ENCODE results near the gene MED8. TPM values are rescaled to one million over a fixed set of nuclear protein-coding genes. Genes with fewer than 3 reads are reported as not detected.

Gene MED8
- total RNA-seq, 1 donor from 2014 or later, result 18.0 TPM

GRCh38 chr1:43367026-43367903 is 22.3 kb downstream of the MED8 start:
- DNase-seq (ENCODE audit: missing footprints), result peak; percentile 79
- peak; percentile 14 for ATAC-seq
- intact Hi-C loops (cut with DNase I), result loop anchor here (5.0 kb wide), 1 partner anchor 65 kb away; the partner anchor contains the start of gene TIE1

- ATAC-seq (no peak), DNase-seq (ENCODE audit: missing footprints) (no peak)
- intact Hi-C loops (cut with DNase I), result loop anchor here (5.0 kb wide), 1 partner anchor 64 kb away; the partner anchor contains the start of gene TIE1
Measured at GRCh38 chr1:43366601-43367025, 23.0 kb downstream of the MED8 start.

GRCh38 chr1:43366179-43366578 is 23.4 kb downstream of the MED8 start:
- intact Hi-C loops (cut with DNase I), result loop anchor here (5.0 kb wide), 1 partner anchor 64 kb away; the partner anchor contains the start of gene TIE1
- DNase-seq (ENCODE audit: missing footprints) (peak; percentile 66), ATAC-seq (no peak)

GRCh38 chr1:43365678-43366077 is 23.9 kb downstream of the MED8 start:
- intact Hi-C loops (cut with DNase I), result loop anchor here (5.0 kb wide), 1 partner anchor 63 kb away; the partner anchor contains the start of gene TIE1
- ATAC-seq, result no peak
- no peak for DNase-seq (ENCODE audit: missing footprints)

GRCh38 chr1:43363935-43364525 is 25.6 kb downstream of the MED8 start:
- no peak for DNase-seq (ENCODE audit: missing footprints)
- no peak for ATAC-seq
- intact Hi-C loops (cut with DNase I), result no loop called here

- intact Hi-C loops (cut with DNase I), result no loop called here
- DNase-seq (ENCODE audit: missing footprints) (no peak), ATAC-seq (no peak)
Measured at GRCh38 chr1:43363283-43363934, 26.2 kb downstream of the MED8 start.

- intact Hi-C loops (cut with DNase I), result no loop called here
- no peak for ATAC-seq
- DNase-seq (ENCODE audit: missing footprints), result no peak
Measured at GRCh38 chr1:43360616-43361015, 29.0 kb downstream of the MED8 start.

- intact Hi-C loops (cut with DNase I), result loop anchor here (2.0 kb wide), 1 partner anchor 121 kb away; no protein-coding TSS in a partner anchor
- DNase-seq (ENCODE audit: missing footprints) (no peak), ATAC-seq (no peak)
Measured at GRCh38 chr1:43359696-43360095, 29.9 kb downstream of the MED8 start.

GRCh38 chr1:43358746-43359693 is 30.6 kb downstream of the MED8 start, which contains the start of gene CDC20:
Gene CDC20 (plus strand): TSS chr1:43358981. CDS start chr1:43359216, 235 bp downstream.
- peak; percentile 98 for ATAC-seq
- peak; percentile 99 for DNase-seq (ENCODE audit: missing footprints)
- intact Hi-C loops (cut with DNase I), result loop anchor here (2.0 kb wide), 1 partner anchor 120 kb away; no protein-coding TSS in a partner anchor

GRCh38 chr1:43358121-43358745 is 31.4 kb downstream of the MED8 start:
- intact Hi-C loops (cut with DNase I), result loop anchor here (2.0 kb wide), 1 partner anchor 119 kb away; no protein-coding TSS in a partner anchor
- ATAC-seq (peak; percentile 36), DNase-seq (ENCODE audit: missing footprints) (no peak)

GRCh38 chr1:43357251-43357650 is 32.3 kb downstream of the MED8 start:
- ATAC-seq, result no peak
- intact Hi-C loops (cut with DNase I), result no loop called here

GRCh38 chr1:43354936-43355335 is 34.7 kb downstream of the MED8 start:
- DNase-seq (ENCODE audit: missing footprints) (no peak), ATAC-seq (no peak)
- intact Hi-C loops (cut with DNase I), result no loop called here

More at GRCh38 chr1:43357251-43357650, 32.3 kb downstream of the MED8 start:
- DNase-seq (ENCODE audit: missing footprints), result no peak

- ATAC-seq, result no peak
- DNase-seq (ENCODE audit: missing footprints), result no peak
- intact Hi-C loops (cut with DNase I), result no loop called here
Measured at GRCh38 chr1:43354471-43354870, 35.1 kb downstream of the MED8 start.

GRCh38 chr1:43352881-43353280 is 36.7 kb downstream of the MED8 start:
- intact Hi-C loops (cut with DNase I), result no loop called here
- DNase-seq (ENCODE audit: missing footprints), result no peak
- ATAC-seq, result no peak

- no peak for DNase-seq (ENCODE audit: missing footprints)
- no peak for ATAC-seq
- intact Hi-C loops (cut with DNase I), result no loop called here
Measured at GRCh38 chr1:43352351-43352705, 37.3 kb downstream of the MED8 start.

- intact Hi-C loops (cut with DNase I), result no loop called here
- no peak for DNase-seq (ENCODE audit: missing footprints)
- no peak for ATAC-seq
Measured at GRCh38 chr1:43351421-43352350, 37.9 kb downstream of the MED8 start.

- DNase-seq (ENCODE audit: missing footprints), result no peak
- intact Hi-C loops (cut with DNase I), result no loop called here
Measured at GRCh38 chr1:43350976-43351375, 38.6 kb downstream of the MED8 start.

More at GRCh38 chr1:43350976-43351375, 38.6 kb downstream of the MED8 start:
- ATAC-seq, result no peak
